ENCODE measurements around the gene CBR3. TPM values are rescaled to one million over a fixed set of nuclear protein-coding genes. Genes with fewer than 3 reads are reported as not detected.

The CBR3 gene
- total and polyA plus RNA-seq, 2 of the 4 experiments (the other 2 are of a cell fraction), result 13.4 to 15.4 TPM

GRCh38 chr21:36156815-36157670 is 22.2 kb downstream of the CBR3 start, which contains the start of gene DOP1B (continued):
- TF ChIP-seq ELK1 (IDR thresholded peaks at IDR 0.05; ENCODE audit: borderline replicate concordance, low read depth, low read length), result no peak
- TF ChIP-seq RAD21 (IDR thresholded peaks at IDR 0.05; ENCODE audit: low read length), result 0 out of 2 replicates have a peak, but pooled peaks have one; percentile 4
- TF ChIP-seq POLR2A (IDR thresholded peaks at IDR 0.05; ENCODE audit: low read depth, low read length), result no peak
